Naive thymus-derived CD4-positive, alpha-beta T cell (primary cell): ENCODE measurements around the gene UBC. TPM values are rescaled to one million over a fixed set of nuclear protein-coding genes. Genes with fewer than 3 reads are reported as not detected.
A peak's percentile ranks its signal among the peaks of the same experiment; 100 is the strongest.

Experiments used
- ATAC-seq: fragments of 150-1000 bp; cut with Tn5 transposase; 2 replicates; pipeline ENCODE4 v1.10.0; 2021; ENCODE audit warnings: mild to moderate bottlenecking, moderate library complexity
- CTCF ChIA-PET: fragments of 350-600 bp; sonication (Branson Sonifier 250); formaldehyde crosslinking; loops from one replicate; lab custom pipeline; 2021; ENCODE audit warnings: antibody characterized with exemption; lab: Charles Lee
- POLR2A ChIA-PET: fragments of 350-600 bp; sonication (Branson Sonifier 250); formaldehyde crosslinking; loops from one replicate; lab custom pipeline; 2021; ENCODE audit warnings: antibody characterized with exemption, inconsistent platforms; lab: Charles Lee
- DNase-seq, 9 donors: peaks; one replicate each; pipeline versions ENCODE4 v3.0.0 to v3.0.0-alpha.2; 2020 to 2022; ENCODE audit warnings: mixed read lengths in 1 of 9
- H3K27ac ChIP-seq: one replicate; pipeline ENCODE4 v1.7.0; 2013; ENCODE audit warnings: mild to moderate bottlenecking, low read depth, low read length, moderate library complexity
- H3K27me3 ChIP-seq, 2 donors: one replicate each; pipeline ENCODE4 v1.7.0; 2013; ENCODE audit warnings: low read length in 2 of 2, mild to moderate bottlenecking in 2 of 2, moderate library complexity in 2 of 2; ENCODE audit not compliant: control insufficient read depth in 2 of 2, insufficient read depth in 2 of 2
- H3K36me3 ChIP-seq, 3 experiments: 1 replicate in 2 of 3; 2 replicates in 1 of 3; pipeline ENCODE4 v1.7.0; 2013; ENCODE audit warnings: low read length in 3 of 3, mild to moderate bottlenecking in 3 of 3, moderate library complexity in 1 of 3; ENCODE audit not compliant: insufficient read depth in 3 of 3, control insufficient read depth in 2 of 3
- H3K4me1 ChIP-seq, 2 donors: one replicate each; pipeline ENCODE4 v1.7.0; 2013; ENCODE audit warnings: low read length in 2 of 2, mild to moderate bottlenecking in 2 of 2, moderate library complexity in 1 of 2; ENCODE audit not compliant: control insufficient read depth in 2 of 2, insufficient read depth in 2 of 2
- H3K4me3 ChIP-seq: 2 replicates; pipeline ENCODE4 v1.7.0; 2013; ENCODE audit warnings: mild to moderate bottlenecking, low read length
- H3K9me3 ChIP-seq, 3 experiments: 1 replicate in 2 of 3; 2 replicates in 1 of 3; pipeline ENCODE4 v1.7.0; 2013; ENCODE audit warnings: low read length in 3 of 3; ENCODE audit not compliant: control insufficient read depth in 2 of 3
- H3K27ac Mint-ChIP-seq, 9 donors: one replicate each; pipeline ENCODE4 v1.8.0; 2020 to 2022; ENCODE audit warnings: mixed read lengths in 9 of 9, mild to moderate bottlenecking in 8 of 9, moderate library complexity in 5 of 9, inconsistent platforms in 2 of 9
- H3K27me3 Mint-ChIP-seq, 5 donors: one replicate each; pipeline ENCODE4 v1.8.0; 2021 to 2022; ENCODE audit warnings: mixed read lengths in 5 of 5, mild to moderate bottlenecking in 1 of 5
- H3K36me3 Mint-ChIP-seq, 5 donors: one replicate each; pipeline ENCODE4 v1.8.0; 2020 to 2022; ENCODE audit warnings: mixed read lengths in 5 of 5, mild to moderate bottlenecking in 3 of 5, inconsistent platforms in 1 of 5
- H3K4me1 Mint-ChIP-seq, 7 donors: one replicate each; pipeline ENCODE4 v1.8.0; 2020 to 2022; ENCODE audit warnings: mixed read lengths in 7 of 7, mild to moderate bottlenecking in 3 of 7, inconsistent platforms in 1 of 7
- H3K4me3 Mint-ChIP-seq, 10 donors: one replicate each; pipeline ENCODE4 v1.8.0; 2020 to 2022; ENCODE audit warnings: mild to moderate bottlenecking in 10 of 10, mixed read lengths in 10 of 10, moderate library complexity in 6 of 10, inconsistent platforms in 2 of 10
- H3K9me3 Mint-ChIP-seq, 11 donors: one replicate each; pipeline ENCODE4 v1.8.0; 2020 to 2022; ENCODE audit warnings: mixed read lengths in 11 of 11, mild to moderate bottlenecking in 4 of 11, inconsistent platforms in 1 of 11, moderate library complexity in 1 of 11
- intact Hi-C, 2 donors: fragments of 100-400 bp; cut with micrococcal nuclease; formaldehyde crosslinking; loops; one replicate each; pipeline ENCODE4 v1.15.1; 2023
- polyA plus RNA-seq, 2 donors: library from polyadenylated mRNA; unstranded; fragments of 300-500 nt; fragmentation: Illumina TruSeq; gene quantifications; one replicate each; pipeline ENCODE4 v1.2.3, GENCODE V29; 2021
- total RNA-seq, 6 experiments: library from RNA in 5 of 6; stranded (reverse) in 5 of 6; gene quantifications; 1 replicate in 5 of 6; 2 replicates in 1 of 6; pipeline ENCODE4 v1.2.3 and lab custom pipeline; 2021 to 2026

Gene UBC
- total and polyA plus RNA-seq, 7 experiments from 2014 or later, result 753 to 1,865 (median 945) TPM

- no peak overlapping the region for H3K4me3 ChIP-seq
- Mint-ChIP-seq H3K36me3 (peaks cover 7 to 30% (median 8%) of the 10 kb centered on the region in 5 donors), H3K27ac (peak overlapping the region in 1 of 9 donors; percentile 0), H3K9me3 (no peaks in the 10 kb centered on the region), H3K4me3 (no peak overlapping the region), H3K4me1 (peaks cover 0 to 3% (median 0%) of the 10 kb centered on the region in 7 donors), H3K27me3 (no peaks in the 10 kb centered on the region)
- peaks cover 0 to 49% (median 17%) of the 10 kb centered on the region in 3 experiments for H3K36me3 ChIP-seq
- H3K27me3 ChIP-seq, result no peaks in the 10 kb centered on the region
- POLR2A ChIA-PET, result interaction anchor here (1.3 to 2.4 kb wide), 2 partner anchors 29 to 36 kb away, joined by 5 to 11 read pairs; no protein-coding TSS in a partner anchor
- H3K27ac ChIP-seq, result no peak overlapping the region
- no peak for DNase-seq
- intact Hi-C loops, result no loop called here
- no peak for ATAC-seq
- H3K4me1 ChIP-seq, result no peaks in the 10 kb centered on the region
- CTCF ChIA-PET, result interaction anchor here (2.9 kb wide), 1 partner anchor 40 kb away, joined by 10 read pairs; no protein-coding TSS in a partner anchor
- H3K9me3 ChIP-seq, result no peaks in the 10 kb centered on the region
These were observed 32.0 kb upstream of the UBC start for GRCh38 chr12:124946447-124946793.

GRCh38 chr12:124941170-124941527 lies 26.7 kb upstream of the UBC start:
- peaks cover 19 to 26% of the 10 kb centered on the region in 2 donors for H3K4me1 ChIP-seq
- no peak overlapping the region for H3K4me3 Mint-ChIP-seq
- no peaks in the 10 kb centered on the region for H3K9me3 Mint-ChIP-seq
- peak overlapping the region; percentile 97 for H3K4me3 ChIP-seq
- intact Hi-C loops, result no loop called here
- ATAC-seq, result no peak
- no peak for DNase-seq
- no peak overlapping the region for H3K27ac Mint-ChIP-seq
- no peaks in the 10 kb centered on the region for H3K27me3 ChIP-seq
- H3K36me3 ChIP-seq, result peaks cover 0 to 3% (median 2%) of the 10 kb centered on the region in 3 experiments
- CTCF ChIA-PET, result interaction anchor here (0.6 to 8.2 kb wide), 8 partner anchors 9 to 1127 kb away, joined by 3 to 205 read pairs (median 4); partner anchors contain the start of gene UBC
- H3K4me1 Mint-ChIP-seq, result peaks cover 0 to 19% (median 0%) of the 10 kb centered on the region in 7 donors
- POLR2A ChIA-PET, result interaction anchor here (0.6 to 13.8 kb wide), 5 partner anchors 11 to 1708 kb away, joined by 4 to 764 read pairs (median 57); partner anchors contain the start of genes MPHOSPH9 and UBC
- H3K27ac ChIP-seq, result peak overlapping the region; percentile 66
- H3K36me3 Mint-ChIP-seq, result peaks cover 0 to 10% (median 4%) of the 10 kb centered on the region in 5 donors
- no peaks in the 10 kb centered on the region for H3K27me3 Mint-ChIP-seq
- H3K9me3 ChIP-seq, result no peaks in the 10 kb centered on the region

- no peaks in the 10 kb centered on the region for H3K27me3 ChIP-seq
- peaks cover 0 to 22% (median 0%) of the 10 kb centered on the region in 7 donors for H3K4me1 Mint-ChIP-seq
- peak overlapping the region; percentile 97 for H3K4me3 ChIP-seq
- no peaks in the 10 kb centered on the region for H3K27me3 Mint-ChIP-seq
- intact Hi-C loops, result loop anchor here (1.0 kb wide), 3 partner anchors 34 to 109 kb away; partner anchors contain the start of gene DHX37 (in 1 of the 2)
- peaks cover 19 to 26% of the 10 kb centered on the region in 2 donors for H3K4me1 ChIP-seq
- POLR2A ChIA-PET, result interaction anchor here (0.6 to 13.8 kb wide), 9 partner anchors 10 to 1708 kb away, joined by 3 to 764 read pairs (median 8); partner anchors contain the start of genes MPHOSPH9 and UBC
- H3K9me3 ChIP-seq, result no peaks in the 10 kb centered on the region
- ATAC-seq (peak; percentile 74), DNase-seq (peak; percentile 48 to 85 (median 78))
- H3K36me3 ChIP-seq, result peaks cover 0 to 3% (median 0%) of the 10 kb centered on the region in 3 experiments
- no peak overlapping the region for H3K4me3 Mint-ChIP-seq
- H3K27ac Mint-ChIP-seq, result no peak overlapping the region
- peaks cover 0 to 8% (median 4%) of the 10 kb centered on the region in 5 donors for H3K36me3 Mint-ChIP-seq
- H3K27ac ChIP-seq, result peak overlapping the region; percentile 66
- no peaks in the 10 kb centered on the region for H3K9me3 Mint-ChIP-seq
- CTCF ChIA-PET, result interaction anchor here (0.6 to 8.2 kb wide), 13 partner anchors 9 to 1126 kb away, joined by 3 to 205 read pairs (median 3); partner anchors contain the start of gene UBC
These were observed 26.1 kb upstream of the UBC start for GRCh38 chr12:124940393-124941169.

GRCh38 chr12:124940143-124940392 lies 25.6 kb upstream of the UBC start:
- peaks cover 0 to 11% (median 3%) of the 10 kb centered on the region in 5 donors for H3K36me3 Mint-ChIP-seq

GRCh38 chr12:124939421-124940142 lies 25.1 kb upstream of the UBC start:
- Mint-ChIP-seq H3K36me3 (peaks cover 0 to 11% (median 0%) of the 10 kb centered on the region in 5 donors), H3K27me3 (no peaks in the 10 kb centered on the region), H3K4me1 (peaks cover 0 to 22% (median 0%) of the 10 kb centered on the region in 7 donors), H3K27ac (no peak overlapping the region), H3K4me3 (no peak overlapping the region), H3K9me3 (peaks cover 0 to 2% (median 0%) of the 10 kb centered on the region in 11 donors)
- Histone ChIP-seq H3K9me3 (no peaks in the 10 kb centered on the region), H3K4me1 (peaks cover 19 to 26% of the 10 kb centered on the region in 2 donors), H3K27ac (peak overlapping the region; percentile 66), H3K36me3 (peaks cover 0 to 3% (median 0%) of the 10 kb centered on the region in 3 experiments), H3K27me3 (no peaks in the 10 kb centered on the region), H3K4me3 (peak overlapping the region; percentile 97)
- DNase-seq, result peak; percentile 85 to 95 (median 93)
- ATAC-seq, result peak; percentile 84
- POLR2A ChIA-PET, result interaction anchor here (0.8 to 13.8 kb wide), 9 partner anchors 9 to 110 kb away, joined by 3 to 764 read pairs (median 8); partner anchors contain the start of gene UBC
- CTCF ChIA-PET, result interaction anchor here (0.6 to 8.2 kb wide), 6 partner anchors 12 to 951 kb away, joined by 3 to 205 read pairs (median 16); partner anchors contain the start of gene UBC
- intact Hi-C loops, result loop anchor here (1.0 to 5.0 kb wide), 8 partner anchors 12 to 110 kb away; partner anchors contain the start of genes DHX37 (in 2 of the 2), SCARB1 (in 2 of the 2) and UBC (in 1 of the 2)

More at GRCh38 chr12:124940143-124940392, 25.6 kb upstream of the UBC start:
- peak overlapping the region; percentile 66 for H3K27ac ChIP-seq
- no peak overlapping the region for H3K27ac Mint-ChIP-seq
- H3K4me3 Mint-ChIP-seq, result no peak overlapping the region
- H3K4me3 ChIP-seq, result peak overlapping the region; percentile 97
- H3K4me1 ChIP-seq, result peaks cover 19 to 26% of the 10 kb centered on the region in 2 donors
- H3K9me3 ChIP-seq, result no peaks in the 10 kb centered on the region
- no peaks in the 10 kb centered on the region for H3K27me3 ChIP-seq
- peaks cover 0 to 22% (median 0%) of the 10 kb centered on the region in 7 donors for H3K4me1 Mint-ChIP-seq
- DNase-seq, result no peak
- CTCF ChIA-PET, result interaction anchor here (0.6 to 8.2 kb wide), 11 partner anchors 8 to 952 kb away, joined by 3 to 205 read pairs (median 4); partner anchors contain the start of gene UBC
- H3K9me3 Mint-ChIP-seq, result peaks cover 0 to 2% (median 0%) of the 10 kb centered on the region in 11 donors
- intact Hi-C loops, result loop anchor here (1.0 kb wide), 3 partner anchors 34 to 109 kb away; partner anchors contain the start of gene DHX37 (in 1 of the 2)
- H3K36me3 ChIP-seq, result peaks cover 0 to 3% (median 0%) of the 10 kb centered on the region in 3 experiments
- POLR2A ChIA-PET, result interaction anchor here (0.8 to 13.8 kb wide), 9 partner anchors 10 to 110 kb away, joined by 3 to 764 read pairs (median 8); partner anchors contain the start of gene UBC
- H3K27me3 Mint-ChIP-seq, result no peaks in the 10 kb centered on the region
- ATAC-seq, result no peak
